Stimulated activated naive CD4-positive, alpha-beta T cell (primary cell): Measurements from ENCODE around the gene RBM20.
"Not testable (repeated sequence)": the region's sequence is repeated elsewhere in the genome, so short reads cannot be mapped to it uniquely, and the experiment has no call there.

ENCODE experiments used
- DNase-seq, 6 experiments: peaks; one replicate each; lab custom pipeline; 2025; lab: John Stamatoyannopoulos, UW

Gene RBM20

DNA sequence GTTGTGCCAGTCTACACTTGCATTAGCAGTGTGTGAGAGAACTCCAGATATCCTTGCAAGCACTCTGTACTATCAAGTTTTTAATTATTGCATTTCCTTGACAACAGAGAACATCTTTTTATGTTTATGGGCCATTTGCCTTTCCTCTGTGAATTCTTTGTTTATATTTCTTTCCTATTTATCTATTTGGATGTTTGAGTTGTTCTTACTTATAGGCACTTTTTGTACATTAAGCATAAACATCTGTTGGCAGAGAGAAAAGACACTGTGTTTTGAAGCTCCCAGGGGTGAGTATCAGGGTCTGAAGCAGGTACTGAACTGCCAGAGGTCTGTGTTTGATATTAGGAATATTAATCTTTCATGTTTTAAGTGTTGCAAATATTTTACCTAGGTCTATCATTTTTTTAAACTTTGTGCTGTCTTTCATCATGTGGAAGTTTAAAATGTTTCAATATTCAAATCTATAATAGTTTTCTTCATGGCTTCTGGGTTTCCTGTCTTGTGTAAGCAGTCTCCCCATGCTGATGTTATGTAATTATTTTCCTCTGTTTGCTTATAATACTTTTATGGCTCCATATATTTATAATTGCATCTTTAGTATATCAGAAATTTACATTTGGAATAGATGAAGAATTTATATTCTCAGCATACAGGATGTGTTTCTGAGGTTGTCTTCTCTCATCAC, 209.9 kb downstream of the RBM20 start:
- no peak for DNase-seq

DNA sequence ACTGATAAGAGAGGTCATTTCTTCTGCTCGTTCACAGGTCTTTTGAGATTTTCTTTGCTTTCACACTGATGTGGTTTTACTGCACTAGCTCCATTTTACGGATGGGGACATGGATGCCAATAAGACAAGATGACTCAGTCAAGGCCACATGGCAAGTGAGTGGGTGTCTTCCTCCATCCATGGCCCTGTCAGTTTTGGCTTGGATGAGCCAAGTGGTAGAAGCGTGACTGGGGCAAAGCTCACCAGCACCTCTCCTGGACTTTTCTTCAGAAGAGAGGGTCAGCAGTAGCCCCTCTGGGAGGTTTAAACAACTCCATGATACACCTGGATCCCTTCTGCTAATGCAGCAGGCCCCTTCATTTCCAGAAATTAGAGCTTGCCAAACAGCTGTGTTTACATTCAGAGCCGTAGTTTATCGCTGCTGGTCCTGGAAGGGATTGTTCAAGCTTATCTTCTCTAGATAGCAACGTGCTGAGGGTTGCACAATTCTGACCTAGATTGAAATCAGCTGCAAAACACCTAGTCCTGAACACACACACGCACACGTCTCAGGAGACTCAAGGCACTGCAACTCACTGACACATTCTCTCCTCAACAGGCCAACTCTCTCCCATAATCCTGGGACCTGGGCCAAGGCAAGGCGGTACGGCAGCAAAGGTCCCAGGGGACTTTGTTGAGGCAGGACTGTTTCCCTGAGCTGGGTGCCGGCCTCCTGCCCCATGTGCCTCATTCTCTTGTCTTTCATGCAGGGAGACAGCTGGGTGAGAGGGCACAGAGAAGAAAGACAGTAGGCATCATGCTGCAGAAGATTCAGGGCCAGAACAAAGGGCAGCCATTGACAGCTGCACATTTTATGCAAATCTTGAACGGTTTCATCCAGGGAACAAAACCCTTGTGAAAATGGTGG, 213.4 kb downstream of the RBM20 start:
- peak in 2 of 6 experiments; percentile 10 to 25 for DNase-seq

DNA sequence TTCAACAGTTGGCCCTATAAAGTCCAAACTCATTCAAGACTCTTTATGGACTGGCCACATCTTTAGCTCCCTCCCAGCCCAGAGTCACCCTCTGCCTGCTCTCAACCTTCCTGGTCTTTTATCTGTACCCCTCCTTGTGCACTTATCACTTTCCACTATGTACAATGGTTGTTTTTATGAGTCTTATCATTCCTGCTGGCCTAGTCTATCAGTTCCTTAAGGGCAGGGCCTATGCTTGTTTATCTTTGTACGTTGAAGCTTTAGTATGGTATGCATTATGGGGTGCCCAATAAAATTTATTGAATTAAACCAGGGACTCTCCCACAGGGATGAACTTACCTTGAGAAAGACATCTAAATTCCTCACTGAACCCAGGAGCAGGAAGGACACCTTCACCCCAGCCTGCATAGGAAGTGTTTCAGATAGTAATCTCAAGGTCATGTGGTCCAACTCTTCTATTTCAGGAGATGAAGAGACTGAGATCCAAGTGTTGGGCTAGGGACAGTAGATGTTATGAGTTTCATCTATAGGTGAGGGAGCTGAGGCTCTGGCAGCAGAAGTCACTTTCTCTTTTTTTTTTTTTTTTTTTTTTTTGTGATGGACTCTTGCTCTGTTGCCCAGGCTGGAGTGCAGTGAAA, 214.3 kb downstream of the RBM20 start:
- DNase-seq = peak in 1 of 6 experiments; percentile 13

DNA sequence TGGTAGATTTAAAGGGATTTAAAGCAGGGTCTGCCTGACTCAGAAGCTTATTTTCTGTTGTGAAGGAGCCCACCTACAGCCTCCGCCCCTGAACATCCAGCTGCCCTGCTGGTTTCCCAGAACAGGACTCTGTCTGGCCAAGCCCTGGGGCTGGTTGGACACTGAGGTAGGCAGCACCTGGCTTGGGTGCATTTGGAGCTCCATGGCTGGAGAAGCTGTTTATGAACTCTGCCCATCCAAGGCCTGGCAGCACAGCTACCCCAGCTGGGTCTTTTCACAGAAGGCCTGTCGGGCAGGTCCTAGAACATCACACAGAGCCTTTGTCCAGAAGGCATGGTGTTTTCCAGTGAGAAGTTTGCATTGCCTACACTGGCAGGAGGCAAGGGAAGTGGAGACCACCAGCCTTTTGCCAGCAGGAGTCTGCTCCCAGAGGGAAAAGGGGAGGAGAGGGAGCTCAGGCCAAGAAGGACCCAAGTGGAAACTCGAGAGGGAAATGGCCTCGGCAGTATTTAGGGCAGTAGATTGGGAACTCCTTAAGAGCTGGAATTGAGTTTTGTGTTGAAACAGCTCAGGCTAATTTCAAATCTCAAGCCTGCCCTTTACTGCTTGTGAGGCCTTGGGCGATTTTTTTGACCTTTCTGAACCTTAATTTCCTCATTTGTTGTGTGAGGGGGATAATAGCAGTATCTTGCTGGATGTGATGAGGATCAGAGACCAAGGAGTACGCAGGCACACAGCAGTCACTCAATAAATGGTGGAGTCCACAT, 215.3 kb downstream of the RBM20 start:
- DNase-seq = no peak

DNA sequence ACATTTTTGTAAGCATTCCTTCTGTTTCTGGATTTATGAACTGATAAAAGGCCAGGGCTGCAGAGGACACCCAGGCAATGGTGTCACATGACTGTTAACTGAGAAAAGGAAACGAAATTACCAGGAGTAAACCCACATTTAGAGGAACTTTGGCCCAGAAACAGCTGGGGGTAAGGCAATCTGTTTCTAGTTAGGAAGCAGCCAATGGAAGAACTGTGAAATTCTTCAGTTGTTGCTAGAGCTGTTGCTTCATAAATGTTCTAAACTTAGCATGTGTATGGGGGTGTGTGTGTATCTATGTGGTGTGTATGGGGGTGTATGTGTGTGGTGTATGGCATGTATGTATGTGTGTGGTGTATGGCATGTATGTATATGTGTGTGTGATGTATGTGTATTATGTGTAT, 215.8 kb downstream of the RBM20 start:
- no peak for DNase-seq

DNA sequence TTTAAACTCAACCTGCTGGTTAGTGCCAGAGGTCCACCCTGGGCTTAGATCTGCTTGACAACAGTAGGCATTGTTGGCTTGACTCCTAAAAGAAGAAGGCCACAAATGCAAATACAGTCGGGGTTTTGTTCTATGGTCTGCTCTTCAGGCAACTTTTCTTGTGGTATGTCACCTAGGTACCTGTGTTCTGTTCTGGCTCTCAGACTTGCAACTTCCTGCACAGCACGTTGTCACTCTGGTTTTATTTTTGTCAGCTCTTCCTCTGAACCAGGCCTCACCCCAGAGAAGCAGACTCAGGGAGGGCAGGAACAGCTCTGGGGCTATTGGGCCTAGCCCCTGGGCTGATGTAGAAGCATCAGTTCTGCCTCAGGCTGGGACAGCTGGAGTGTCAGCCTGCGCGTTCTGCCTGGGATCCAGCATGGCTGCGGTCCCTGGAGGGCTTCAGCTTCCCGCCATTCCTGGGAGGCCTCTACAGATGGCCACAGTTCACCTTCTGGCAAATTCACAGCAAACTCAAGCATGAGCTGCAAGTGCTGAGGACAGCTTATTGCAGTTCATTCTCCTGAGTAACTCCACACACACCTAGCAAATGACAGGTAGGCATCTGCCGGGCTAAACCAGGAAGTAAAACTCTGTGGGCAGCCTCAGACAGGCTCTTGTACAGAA, 216.6 kb downstream of the RBM20 start:
- peak; percentile 32 to 81 (median 61) for DNase-seq

DNA sequence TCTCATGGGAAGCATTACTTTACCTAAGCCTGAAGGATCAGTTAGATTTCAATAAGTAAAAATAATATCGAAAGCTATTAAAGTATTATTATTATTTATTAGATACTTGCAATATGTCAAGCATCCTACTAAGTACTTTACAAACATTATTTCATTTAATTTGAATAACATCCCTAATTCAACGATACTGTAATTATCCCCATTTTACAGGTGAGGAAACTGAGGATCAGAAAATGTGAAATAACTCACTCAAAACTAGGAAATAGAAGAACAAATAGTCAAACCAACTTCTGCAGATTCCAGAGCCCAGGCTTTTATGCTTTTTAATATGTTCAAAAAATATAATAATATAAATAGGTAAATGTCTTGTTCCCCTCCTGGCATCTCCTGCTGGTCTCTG, 217.3 kb downstream of the RBM20 start:
- no peak for DNase-seq

DNA sequence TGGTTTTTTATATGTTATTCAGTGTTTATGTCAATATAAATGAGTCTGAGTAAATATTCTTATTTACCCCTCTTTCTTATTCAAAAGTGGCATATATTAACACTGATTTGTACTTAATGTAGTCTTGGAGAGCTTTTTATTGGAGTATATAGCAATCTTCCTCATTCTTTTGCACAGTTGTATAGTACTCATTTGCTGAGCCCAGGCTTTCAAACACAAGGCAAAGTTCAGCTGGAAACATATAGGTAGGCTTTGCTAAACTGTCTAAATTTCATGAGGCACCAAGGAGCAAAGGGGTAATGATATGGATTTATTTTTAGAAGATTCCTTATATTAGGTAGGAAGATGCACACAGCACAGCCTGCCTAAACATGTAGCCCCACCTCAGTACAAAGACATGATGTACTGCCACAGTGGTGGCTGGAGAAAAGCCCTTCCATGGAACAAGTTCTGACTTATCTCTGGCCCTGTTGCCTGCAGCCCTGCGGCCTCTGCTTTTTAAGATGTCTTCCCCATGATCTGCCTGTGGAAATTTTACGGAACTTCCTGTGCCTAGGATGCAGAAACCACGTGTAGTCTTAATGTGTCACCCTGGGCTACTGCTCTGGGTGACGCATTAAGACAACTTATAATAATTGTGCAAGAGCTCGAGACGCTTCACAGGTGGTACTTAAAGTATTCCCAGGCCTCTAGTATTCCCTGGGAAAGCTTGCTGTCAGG, 218.0 kb downstream of the RBM20 start:
- DNase-seq = no peak

DNA sequence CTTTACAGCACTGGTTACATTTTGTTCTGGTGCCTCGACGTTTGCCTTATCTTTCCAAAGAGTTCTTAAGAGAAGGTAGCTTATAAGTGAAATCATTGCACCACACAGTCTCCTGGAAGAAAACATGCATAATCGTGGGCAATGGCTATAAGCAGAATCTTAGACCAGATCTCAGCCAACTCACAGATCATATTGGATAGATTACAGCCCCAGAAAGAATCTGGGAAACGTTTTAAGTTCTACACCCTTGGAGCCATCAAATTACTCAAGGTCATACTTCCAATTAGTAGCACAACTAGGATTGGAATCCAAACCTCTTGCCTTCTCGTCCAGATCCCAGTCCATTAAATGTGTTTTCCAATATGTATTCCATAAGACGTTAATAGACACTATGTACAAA, 218.8 kb downstream of the RBM20 start:
- no peak for DNase-seq

DNA sequence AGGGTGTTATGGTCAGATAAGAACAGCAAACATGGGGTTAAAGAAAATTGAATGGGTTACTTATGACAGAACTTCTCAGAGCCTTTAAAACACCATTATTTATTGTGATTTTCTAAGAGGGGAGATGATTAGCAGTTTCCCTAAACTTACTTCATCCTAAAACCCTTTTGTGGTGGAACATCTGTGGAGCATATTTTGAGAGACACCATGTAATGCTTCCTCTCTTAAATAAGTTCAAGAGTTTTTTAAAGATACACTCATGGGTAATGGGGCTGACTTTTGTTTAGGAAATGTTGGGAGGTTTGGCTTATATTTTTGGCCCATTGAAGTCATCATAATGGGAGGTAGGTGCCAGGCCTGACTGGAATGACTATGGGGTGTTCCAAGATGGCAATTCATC, 219.2 kb downstream of the RBM20 start:
- no peak for DNase-seq

DNA sequence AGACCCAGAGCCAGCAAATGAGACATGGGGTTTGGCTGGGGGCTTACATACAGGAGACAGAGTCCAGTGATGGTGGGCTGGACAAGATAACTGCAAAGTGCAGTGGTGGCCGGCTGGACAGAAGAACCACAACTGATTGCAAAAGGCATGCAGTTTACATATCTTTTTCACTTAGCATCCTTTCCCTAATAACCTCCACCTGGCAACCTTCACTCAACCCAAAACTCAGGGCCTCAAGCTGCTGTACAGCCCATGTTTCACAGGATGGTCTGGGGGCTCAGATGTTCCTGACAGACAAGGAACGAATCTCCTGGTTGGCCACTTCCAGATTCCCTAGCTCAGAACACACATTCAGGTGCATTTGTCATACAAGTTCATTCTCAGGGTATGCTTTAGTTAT, 219.8 kb downstream of the RBM20 start:
- DNase-seq = no peak

DNA sequence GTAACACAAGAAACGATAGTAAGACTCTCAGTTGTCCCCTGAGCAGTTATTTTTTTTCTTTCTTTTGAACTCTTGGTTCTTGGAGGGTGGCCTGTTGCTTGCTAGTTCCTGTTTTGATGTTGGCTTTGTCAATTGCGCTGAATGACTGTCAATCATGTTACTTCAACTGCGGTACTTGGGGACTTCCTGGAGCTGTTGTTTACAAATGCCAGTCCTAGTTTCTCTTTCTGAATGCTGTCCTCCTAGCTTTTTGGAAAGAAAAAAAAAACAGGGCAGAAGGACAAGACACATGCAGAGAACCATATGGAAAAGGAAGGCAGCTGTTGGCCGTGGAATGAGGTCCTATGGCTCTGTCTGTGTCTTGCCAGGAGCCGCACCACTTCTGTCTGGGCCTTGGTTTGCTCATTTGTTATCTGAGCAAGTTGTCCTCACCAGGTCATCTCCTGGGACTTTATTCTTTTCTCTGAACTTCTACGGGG, 220.6 kb downstream of the RBM20 start:
- DNase-seq = peak in 5 of 6 experiments; percentile 45 to 91 (median 87)

DNA sequence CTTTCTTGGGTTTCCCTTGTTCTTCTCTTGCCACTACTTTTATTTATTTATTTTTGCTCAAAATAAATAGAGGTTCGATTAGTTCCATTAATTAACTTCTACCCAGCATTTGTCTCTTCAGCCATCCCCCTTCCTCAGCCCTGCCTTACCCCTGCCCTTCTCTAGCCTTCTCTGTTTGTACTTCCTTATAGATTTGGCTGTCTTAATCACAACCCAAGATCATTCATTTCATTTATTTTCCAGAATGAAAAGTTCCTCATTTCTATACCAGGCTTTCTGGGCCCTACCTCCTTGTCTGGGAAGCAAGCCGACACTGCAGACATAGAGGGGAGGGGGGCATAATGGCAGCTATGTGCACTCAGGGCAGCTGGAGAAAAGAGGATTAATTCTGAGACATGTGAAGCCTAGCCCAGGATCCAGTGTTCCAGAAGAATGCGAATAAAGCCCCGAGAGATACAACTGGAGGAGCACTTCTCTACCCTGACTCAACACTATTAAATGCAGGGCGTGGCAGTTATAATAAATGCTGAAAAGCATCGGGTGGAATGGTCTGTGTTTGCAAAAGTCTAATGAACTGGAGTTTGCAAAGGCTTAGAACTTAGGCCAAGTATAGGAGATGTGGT, 221.2 kb downstream of the RBM20 start:
- DNase-seq = no peak

DNA sequence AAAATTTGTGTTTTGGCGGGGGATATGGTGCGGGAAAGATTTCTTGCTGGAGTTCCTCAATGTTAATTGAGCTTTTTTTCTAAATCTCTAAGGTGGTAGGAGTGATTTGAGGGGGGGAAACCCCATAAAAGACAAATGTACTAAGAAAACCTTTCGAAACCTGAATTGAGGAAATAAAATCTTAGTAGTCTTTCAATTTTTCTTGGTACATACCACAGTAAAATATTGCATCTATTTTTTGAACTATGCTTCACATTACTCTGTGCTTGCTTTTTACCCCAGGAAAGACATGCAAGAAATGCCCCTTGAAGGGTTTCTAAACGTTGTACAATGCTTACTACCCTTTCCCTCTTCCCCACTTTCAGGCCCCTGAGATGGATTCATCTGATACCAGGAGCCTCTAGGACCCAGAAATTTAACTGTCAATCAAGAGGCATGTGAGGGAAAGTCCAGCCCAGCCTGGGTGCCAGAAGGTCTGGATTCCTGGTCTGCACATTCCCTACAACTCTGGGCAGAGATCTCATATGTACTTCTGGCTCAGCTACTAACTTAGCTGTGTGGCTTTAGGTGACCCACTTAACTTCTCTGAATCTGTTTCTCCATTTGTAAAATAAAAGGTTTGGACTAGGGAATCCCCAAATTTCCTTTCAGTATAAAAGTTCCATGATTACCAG, 221.8 kb downstream of the RBM20 start:
- peak in 2 of 6 experiments; percentile 17 to 31 for DNase-seq

DNA sequence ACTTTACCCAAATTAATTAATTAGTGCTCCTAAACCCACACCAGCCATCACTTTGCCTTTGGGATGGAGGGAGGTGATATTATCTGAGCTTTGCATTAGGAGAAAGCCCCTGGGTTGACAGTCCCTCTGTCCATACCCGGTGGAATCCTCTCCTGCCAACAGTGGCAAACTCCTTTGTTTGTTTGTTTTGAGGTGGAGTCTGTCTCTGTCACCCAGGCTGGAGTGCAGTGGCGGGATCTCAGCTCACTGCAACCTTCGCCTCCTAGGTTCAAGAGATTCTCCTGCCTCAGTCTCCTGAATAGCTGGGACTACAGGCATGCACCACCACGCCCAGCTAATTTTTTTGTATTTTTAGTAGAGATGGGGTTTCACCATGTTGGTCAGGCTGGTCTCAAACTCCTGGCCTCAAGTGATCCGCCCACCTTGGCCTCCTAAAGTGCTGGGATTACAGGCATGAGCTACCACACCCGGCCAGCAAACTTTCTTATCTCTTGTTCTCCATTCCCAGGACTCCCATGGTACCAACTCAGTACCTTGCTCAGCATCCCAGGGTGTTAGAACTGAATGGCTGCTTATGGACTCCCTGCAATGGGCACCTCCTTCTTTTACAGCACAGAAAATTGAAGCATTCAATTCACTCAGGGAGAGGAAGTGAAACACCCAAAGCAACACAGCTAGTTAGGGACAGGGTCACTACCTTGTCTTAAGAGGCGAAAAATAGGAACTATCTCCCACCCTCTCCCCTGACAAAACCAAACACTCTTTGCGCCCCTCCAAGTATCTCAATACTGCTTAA, 223.1 kb downstream of the RBM20 start:
- DNase-seq = not testable (repeated sequence)

DNA sequence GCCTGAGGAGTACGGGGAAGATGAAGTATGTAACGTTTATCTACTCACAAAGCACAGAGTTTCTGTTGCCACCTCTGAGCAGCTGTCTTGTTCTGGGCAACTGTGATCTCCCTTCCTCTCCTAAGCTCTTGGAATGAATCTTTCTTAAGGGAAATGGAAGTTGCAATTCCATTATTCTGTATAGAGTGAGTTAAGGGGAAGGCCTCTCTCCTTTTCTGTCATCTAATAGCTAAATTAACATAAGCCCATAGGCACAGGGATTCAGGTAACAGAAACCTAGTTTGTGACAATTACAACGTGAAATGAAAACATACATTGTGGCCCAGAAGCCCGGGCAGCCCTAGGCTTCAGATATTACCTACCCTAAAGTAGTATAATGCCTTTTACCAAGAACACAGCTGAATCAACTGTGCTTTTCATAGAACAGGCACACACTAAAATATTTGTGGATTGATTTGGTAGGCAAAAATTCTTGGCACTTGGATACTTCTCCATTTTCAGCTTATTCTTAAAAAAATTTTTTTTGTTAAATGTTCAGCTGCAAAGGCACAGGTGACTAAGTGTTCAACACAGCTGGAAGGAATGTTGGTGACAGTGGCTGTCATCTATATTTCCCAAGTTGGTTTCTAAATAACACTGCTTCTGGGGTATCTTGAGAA, 223.8 kb downstream of the RBM20 start:
- DNase-seq = peak in 1 of 6 experiments; percentile 28

DNA sequence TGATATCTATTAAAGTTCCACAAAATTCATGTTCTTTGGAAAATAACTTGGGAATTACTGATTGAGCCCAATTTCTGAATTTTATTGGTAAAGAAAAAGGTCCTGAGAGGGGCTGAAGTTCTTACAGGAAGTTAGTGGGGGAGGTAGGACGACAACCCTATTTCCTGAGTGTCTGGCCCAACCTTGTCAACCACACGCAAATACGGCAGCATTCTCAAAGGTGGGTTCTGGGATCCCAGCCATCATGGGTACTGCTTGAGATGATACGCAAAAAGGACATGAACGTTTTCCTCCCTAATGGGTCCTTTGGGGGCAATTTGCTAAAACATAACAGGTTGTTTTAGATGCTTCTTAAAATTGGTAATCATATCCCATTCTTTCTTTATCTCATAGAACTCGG, 224.8 kb downstream of the RBM20 start:
- peak in 5 of 6 experiments; percentile 45 to 78 (median 69) for DNase-seq

DNA sequence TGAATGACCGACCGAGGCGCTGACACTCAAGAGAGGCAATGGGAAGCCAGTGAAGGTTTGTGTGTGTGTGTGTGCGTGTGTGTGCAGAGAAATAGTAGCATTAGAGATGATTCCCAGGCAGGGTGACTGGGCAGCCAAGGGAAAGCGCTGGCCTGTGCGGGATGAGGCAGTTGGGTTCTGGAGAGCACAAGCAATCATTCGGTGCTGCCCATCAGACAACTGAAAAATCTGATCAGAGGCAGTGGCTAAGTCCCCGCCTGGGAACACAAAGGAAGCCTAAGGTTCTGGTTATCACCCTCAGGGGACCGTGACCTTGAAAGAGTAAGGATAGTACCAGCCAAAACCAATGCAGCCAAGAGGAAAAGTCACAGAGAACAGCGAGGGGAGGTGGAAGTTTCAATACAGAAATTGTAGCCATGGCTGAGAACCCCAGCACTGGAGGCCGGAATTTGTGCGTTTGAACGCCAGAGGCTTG, 226.7 kb downstream of the RBM20 start:
- DNase-seq = peak in 2 of 6 experiments; percentile 24 to 55
